HEK293 (cell line): ENCODE data around the gene TMEM120A.

ENCODE experiments used
- CTCF ChIA-PET: fragments of 350-600 bp; formaldehyde crosslinking; extraction: SDS; loops from one replicate; lab custom pipeline; 2021; ENCODE audit warnings: antibody characterized with exemption; lab: Yijun Ruan, JAX
- POLR2A ChIA-PET: fragments of 300-600 bp; formaldehyde crosslinking; extraction: SDS; loops from one replicate; lab custom pipeline; 2020; ENCODE audit warnings: antibody characterized with exemption, inconsistent platforms; lab: Yijun Ruan, JAX
- H3K27ac ChIP-seq: fragments of 200-500 bp; sonication (Bioruptor generic); 2 replicates; pipeline ENCODE4 v1.5.1; 2014; ENCODE audit warnings: low read depth, low read length, control low read depth, inconsistent platforms; ENCODE audit errors: extremely low read depth
- H3K36me3 ChIP-seq, 2 experiments: fragments of 200-500 bp in 1 of 2; sonication (Bioruptor generic) in 1 of 2; 1 replicate in 1 of 2; 2 replicates in 1 of 2; pipeline ENCODE4 v1.5.1; 2014 to 2017; ENCODE audit warnings: inconsistent platforms in 2 of 2, low read length in 2 of 2; ENCODE audit not compliant: control insufficient read depth in 2 of 2, insufficient read depth in 1 of 2
- H3K4me1 ChIP-seq: fragments of 200-500 bp; sonication (Bioruptor generic); 2 replicates; pipeline ENCODE4 v1.5.1; 2014; ENCODE audit warnings: mild to moderate bottlenecking, low read length, inconsistent platforms; ENCODE audit not compliant: control insufficient read depth, insufficient read depth
- H3K4me3 ChIP-seq: 2 replicates; pipeline ENCODE4 v1.5.1; 2011; ENCODE audit warnings: low read depth, mild to moderate bottlenecking, control low read depth, low read length, moderate library complexity
- H3K9me3 ChIP-seq: fragments of 200-500 bp; sonication (Bioruptor generic); 2 replicates; pipeline ENCODE4 v1.5.1; 2014; ENCODE audit warnings: low read depth, low read length, inconsistent platforms; ENCODE audit not compliant: control insufficient read depth, insufficient read depth
- AEBP2 ChIP-seq: fragments of 450-650 bp; formaldehyde crosslinking; IDR thresholded peaks from 2 replicates; pipeline ENCODE4 v1.5.1; 2016; ENCODE audit warnings: missing biosample characterization, missing genetic modification characterization, borderline replicate concordance
- BCL11A ChIP-seq: fragments of 450-650 bp; formaldehyde crosslinking; IDR thresholded peaks from 2 replicates; pipeline ENCODE4 v1.5.1; 2016; ENCODE audit warnings: low read depth, missing biosample characterization, missing genetic modification characterization
- GLIS2 ChIP-seq: fragments of 450-650 bp; formaldehyde crosslinking; IDR thresholded peaks from 2 replicates; pipeline ENCODE4 v1.5.1; 2016; ENCODE audit warnings: missing biosample characterization, missing genetic modification characterization
- REPIN1 ChIP-seq: fragments of 450-650 bp; formaldehyde crosslinking; IDR thresholded peaks from 2 replicates; pipeline ENCODE4 v1.5.1; 2017; ENCODE audit warnings: missing biosample characterization, missing genetic modification characterization, low read depth
- SALL2 ChIP-seq: fragments of 450-650 bp; formaldehyde crosslinking; IDR thresholded peaks from 2 replicates; pipeline ENCODE4 v1.5.0; 2017; ENCODE audit warnings: missing biosample characterization, mild to moderate bottlenecking, missing genetic modification characterization, borderline replicate concordance
- SCRT1 ChIP-seq: fragments of 450-650 bp; formaldehyde crosslinking; IDR thresholded peaks from 2 replicates; pipeline ENCODE4 v1.5.1; 2016; ENCODE audit warnings: missing biosample characterization, missing genetic modification characterization, borderline replicate concordance
- ZBTB6 ChIP-seq: fragments of 450-650 bp; formaldehyde crosslinking; IDR thresholded peaks from 2 replicates; pipeline ENCODE4 v1.5.1; 2017; ENCODE audit warnings: missing biosample characterization, missing genetic modification characterization
- ZFHX2 ChIP-seq: fragments of 450-650 bp; formaldehyde crosslinking; conservative IDR thresholded peaks from 2 replicates; pipeline ENCODE4 v1.5.1; 2016; ENCODE audit warnings: missing biosample characterization, missing genetic modification characterization
- ZNF169 ChIP-seq: fragments of 450-650 bp; formaldehyde crosslinking; IDR thresholded peaks from 2 replicates; pipeline ENCODE4 v1.5.1; 2016; ENCODE audit warnings: missing biosample characterization, missing genetic modification characterization
- ZNF324 ChIP-seq: fragments of 450-650 bp; formaldehyde crosslinking; IDR thresholded peaks from 2 replicates; pipeline ENCODE4 v1.5.1; 2016; ENCODE audit warnings: missing biosample characterization, missing genetic modification characterization
- ZNF391 ChIP-seq: fragments of 450-650 bp; formaldehyde crosslinking; IDR thresholded peaks from 2 replicates; pipeline ENCODE4 v1.5.1; 2016; ENCODE audit warnings: low read depth, missing biosample characterization, missing genetic modification characterization, borderline replicate concordance
- ZNF501 ChIP-seq: fragments of 450-650 bp; formaldehyde crosslinking; IDR thresholded peaks from 2 replicates; pipeline ENCODE4 v1.5.1; 2016; ENCODE audit warnings: missing biosample characterization, missing genetic modification characterization
- ZNF558 ChIP-seq: fragments of 450-650 bp; formaldehyde crosslinking; IDR thresholded peaks from 2 replicates; pipeline ENCODE4 v1.5.1; 2016; ENCODE audit warnings: missing biosample characterization, missing genetic modification characterization
- ZNF600 ChIP-seq: fragments of 450-650 bp; formaldehyde crosslinking; IDR thresholded peaks from 2 replicates; pipeline ENCODE4 v1.5.1; 2016; ENCODE audit warnings: missing biosample characterization, missing genetic modification characterization
- ZNF654 ChIP-seq: fragments of 450-650 bp; formaldehyde crosslinking; IDR thresholded peaks from 2 replicates; pipeline ENCODE4 v1.5.1; 2016; ENCODE audit warnings: low read depth, missing biosample characterization, missing genetic modification characterization
- ZNF664 ChIP-seq: fragments of 450-650 bp; formaldehyde crosslinking; IDR thresholded peaks from 2 replicates; pipeline ENCODE4 v1.5.1; 2016; ENCODE audit warnings: missing biosample characterization, missing genetic modification characterization
- ZNF785 ChIP-seq: fragments of 450-650 bp; formaldehyde crosslinking; IDR thresholded peaks from 2 replicates; pipeline ENCODE4 v1.5.1; 2016; ENCODE audit warnings: missing biosample characterization, missing genetic modification characterization
- ZNF830 ChIP-seq: fragments of 450-650 bp; IDR thresholded peaks from 2 replicates; pipeline ENCODE4 v1.5.0; 2018; ENCODE audit warnings: missing biosample characterization, missing genetic modification characterization, low read depth, mild to moderate bottlenecking, moderate library complexity

The TMEM120A gene

DNA sequence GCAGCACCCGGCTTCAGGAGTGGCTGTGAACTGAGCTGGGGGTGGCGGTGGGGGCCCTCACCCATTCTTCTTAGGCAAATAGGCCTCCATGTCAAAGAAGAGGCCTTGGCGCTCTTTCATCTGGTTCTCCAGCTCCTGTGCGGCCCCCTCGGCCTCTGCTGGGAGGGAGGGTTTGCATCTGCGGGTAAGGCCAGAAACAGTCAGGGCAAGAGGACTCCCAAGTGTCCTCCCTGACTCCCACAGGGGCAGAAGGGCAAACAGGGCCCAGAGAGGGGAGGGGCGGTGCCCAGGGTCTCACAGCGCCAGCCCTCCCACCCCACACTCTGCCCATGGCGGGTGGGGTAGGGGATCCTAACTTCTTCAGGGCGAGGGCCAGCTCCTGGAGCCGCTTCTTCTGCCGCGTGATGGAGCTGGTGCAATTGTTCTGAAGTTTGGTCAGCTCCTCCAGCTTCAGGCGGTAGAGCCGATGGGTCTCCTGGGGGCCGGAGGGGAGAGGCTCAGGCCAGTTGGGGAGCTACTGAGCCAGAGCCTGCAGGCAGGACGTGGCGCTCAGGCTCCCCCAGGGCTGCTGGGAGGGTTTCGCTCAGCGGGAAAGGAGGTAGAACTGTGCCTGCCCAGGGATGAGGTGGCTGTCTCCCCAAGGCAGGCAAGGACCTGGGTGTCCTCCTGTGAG is 2.2 kb downstream of the TMEM120A start:
- TF ChIP-seq ZNF391: no peak
- TF ChIP-seq ZNF830 (tag by site-specific recombination): no peak
- TF ChIP-seq ZBTB6 (tag by site-specific recombination): peak; percentile 50; the same call in 1 of the 2 replicates
- no peak for TF ChIP-seq ZNF169 (tag by site-specific recombination)
- TF ChIP-seq ZNF654 (tag by site-specific recombination): no peak
- no peak overlapping the region for H3K27ac ChIP-seq
- H3K9me3 ChIP-seq: no peaks in the 10 kb centered on the region
- POLR2A ChIA-PET: no interaction called here
- H3K4me3 ChIP-seq: no peak overlapping the region
- peaks cover 5 to 16% of the 10 kb centered on the region in 2 experiments; a peak in 2 of 3 replicates for H3K36me3 ChIP-seq
- H3K4me1 ChIP-seq: no peaks in the 10 kb centered on the region
- CTCF ChIA-PET: interaction anchor here (0.5 to 1.4 kb wide), 3 partner anchors 64 to 276 kb away, joined by 3 to 4 read pairs (median 4); no protein-coding TSS in a partner anchor

- Histone ChIP-seq H3K36me3 (peaks cover 5 to 21% of the 10 kb centered on the region in 2 experiments; a peak in 2 of 3 replicates), H3K9me3 (no peaks in the 10 kb centered on the region), H3K4me1 (no peaks in the 10 kb centered on the region), H3K27ac (no peak overlapping the region), H3K4me3 (no peak overlapping the region)
- ChIA-PET POLR2A (interaction anchor here (0.9 to 1.1 kb wide), 2 partner anchors 28 to 76 kb away, joined by 3 to 5 read pairs; no protein-coding TSS in a partner anchor), CTCF (interaction anchor here (0.5 to 1.0 kb wide), 3 partner anchors 27 to 200 kb away, joined by 3 to 4 read pairs (median 3); no protein-coding TSS in a partner anchor)
- TF ChIP-seq BCL11A (tag by site-specific recombination) (no peak), ZNF664 (no peak), AEBP2 (no peak), ZNF785 (tag by site-specific recombination) (no peak), ZFHX2 (tag by site-specific recombination) (no peak), SALL2 (no peak), ZNF558 (tag by site-specific recombination) (no peak), SCRT1 (tag by site-specific recombination) (no peak), ZNF501 (no peak)
These were observed 2.8 kb downstream of the TMEM120A start for GRCh38 chr7:75991531-75992082.

DNA sequence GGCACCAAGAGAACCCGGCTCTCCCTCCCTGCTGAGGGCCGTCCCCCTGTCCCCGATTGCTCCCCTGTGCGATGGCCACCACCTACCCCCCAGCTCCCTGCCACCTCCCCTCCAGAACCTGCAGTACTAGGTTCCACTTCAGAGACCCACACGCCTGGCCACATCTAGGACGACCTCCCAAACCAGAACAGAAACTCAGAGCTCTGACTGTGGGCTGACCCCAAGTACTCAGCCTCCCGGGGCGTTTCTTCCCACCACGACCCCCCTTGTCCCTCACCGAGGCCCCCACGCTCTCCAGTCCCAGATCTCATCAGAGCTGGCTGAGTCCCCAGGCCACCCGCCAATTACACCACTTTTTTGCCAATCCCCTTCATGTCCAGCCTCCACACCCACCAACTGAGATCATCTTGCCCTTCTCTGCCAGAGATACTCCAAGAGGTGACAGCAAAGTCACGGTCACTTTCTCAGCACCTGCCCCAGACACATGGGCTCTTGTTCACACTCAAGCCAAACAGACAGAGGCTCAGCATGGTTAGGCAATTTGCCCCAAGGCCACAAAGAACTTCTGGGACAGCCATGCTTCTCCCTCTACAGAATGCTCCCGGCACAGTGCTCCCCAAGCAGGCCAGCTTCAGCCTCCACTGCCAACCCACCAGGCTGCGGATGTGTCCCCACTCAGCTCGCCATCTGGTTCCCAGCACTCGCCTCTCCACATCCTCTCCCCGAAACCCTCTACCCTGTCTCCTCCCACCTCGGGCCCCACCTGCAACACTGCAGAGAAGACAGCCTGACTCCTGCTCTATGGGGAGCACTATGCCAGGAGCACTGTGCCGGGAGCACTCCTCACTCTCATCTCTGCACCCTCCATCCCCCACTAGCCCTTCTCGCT is 4.7 kb downstream of the TMEM120A start:
- POLR2A ChIA-PET: interaction anchor here (0.7 kb wide), 1 partner anchor 70 kb away, joined by 3 read pairs; no protein-coding TSS in a partner anchor
- peak; percentile 2; the same call in 1 of the 2 replicates for TF ChIP-seq ZNF600 (tag by site-specific recombination)
- peak; percentile 54; the same call in 1 of the 2 replicates for TF ChIP-seq GLIS2
- no peak for TF ChIP-seq ZNF324
- no peak for TF ChIP-seq REPIN1 (tag by site-specific recombination)
- no peaks in the 10 kb centered on the region for H3K4me1 ChIP-seq
- H3K9me3 ChIP-seq: no peaks in the 10 kb centered on the region
- H3K36me3 ChIP-seq: peaks cover 0 to 28% of the 10 kb centered on the region in 2 experiments; a peak in 1 of 3 replicates
- H3K27ac ChIP-seq: no peak overlapping the region
- CTCF ChIA-PET: interaction anchor here (0.6 kb wide), 1 partner anchor 189 kb away, joined by 3 read pairs; no protein-coding TSS in a partner anchor
- H3K4me3 ChIP-seq: no peak overlapping the region
